Measurements from ENCODE around the gene EPHB2.

- TF ChIP-seq CTCF (IDR thresholded peaks at IDR 0.05; ENCODE audit: low read length) (no peak), EZH2 (optimal IDR thresholded peaks at IDR 0.05; ENCODE audit: low read depth, low read length) (no peak), EZH2phosphoT487 (IDR thresholded peaks at IDR 0.05; ENCODE audit: low read length) (no peak)
Observed at GRCh38 chr1:22847709-22848108, 137.1 kb downstream of the EPHB2 start.

Measured in MM.1S (cell line).